Endothelial cell of umbilical vein (primary cell): ENCODE data around the gene SIRT2. TPM values are rescaled to one million over a fixed set of nuclear protein-coding genes. Genes with fewer than 3 reads are reported as not detected.

ENCODE experiments used
- BruUV-seq: library from RNA; stranded (reverse); fragments of 400-500 nt; replicated peaks from 2 replicates; lab custom pipeline; 2021; lab: Mats Ljungman, UMichigan
- CTCF ChIA-PET: fragments of 300-600, 350-600 bp; sonication (Branson Sonifier 250); formaldehyde crosslinking; loops from one replicate; lab custom pipeline; 2021; ENCODE audit warnings: antibody characterized with exemption, inconsistent platforms; lab: Charles Lee
- POLR2A ChIA-PET: fragments of 300-600, 350-600 bp; sonication (Branson Sonifier 250); formaldehyde crosslinking; loops from one replicate; lab custom pipeline; 2021; ENCODE audit warnings: antibody characterized with exemption, inconsistent platforms; lab: Charles Lee
- DNase-seq: peaks from one replicate; pipeline ENCODE4 v3.0.0-alpha.2; 2011; ENCODE audit warnings: low read depth, low spot score
- FAIRE-seq: peaks from 2 replicates; lab custom pipeline; 2011; peaks lifted over from hg19 to GRCh38; lab: Jason Lieb, UNC
- H2AFZ ChIP-seq: 2 replicates; pipeline ENCODE4 v1.6.0; 2012; ENCODE audit warnings: low read depth, low read length, control low read depth, inconsistent platforms
- H3K27ac ChIP-seq: 2 replicates; pipeline ENCODE4 v1.5.1; 2011; ENCODE audit warnings: low read depth, mild to moderate bottlenecking, control low read depth, low read length, moderate library complexity; ENCODE audit not compliant: insufficient read depth
- H3K27me3 ChIP-seq, 2 experiments: 2 replicates each; pipeline versions ENCODE4 v1.6.0 to v1.6.1; 2011; ENCODE audit warnings: low read length in 2 of 2, mixed read lengths in 1 of 2; ENCODE audit not compliant: control insufficient read depth in 2 of 2, insufficient read depth in 2 of 2
- H3K36me3 ChIP-seq, 2 experiments: 2 replicates in 1 of 2; 3 replicates in 1 of 2; pipeline ENCODE4 v1.5.1; 2011; ENCODE audit warnings: low read length in 2 of 2, mild to moderate bottlenecking in 1 of 2, moderate library complexity in 1 of 2; ENCODE audit not compliant: control insufficient read depth in 2 of 2, insufficient read depth in 2 of 2; ENCODE audit errors: extremely low read depth in 1 of 2
- H3K4me1 ChIP-seq: 3 replicates; pipeline ENCODE4 v1.5.1; 2011; ENCODE audit warnings: mild to moderate bottlenecking, low read length; ENCODE audit not compliant: control insufficient read depth, insufficient read depth; ENCODE audit errors: extremely low read depth
- H3K4me2 ChIP-seq: 2 replicates; pipeline ENCODE4 v1.6.1; 2011; ENCODE audit warnings: low read length, control low read depth, mixed read lengths; ENCODE audit not compliant: insufficient read depth
- H3K4me3 ChIP-seq, 3 experiments: fragments of 200-600 bp in 1 of 3; sonication (generic), shearing (Covaris generic) in 1 of 3; replicated peaks in 1 of 3; 2 replicates each; pipeline ENCODE4 v1.5.1; 2011 to 2016; ENCODE audit warnings: control low read depth in 3 of 3, low read length in 3 of 3, mild to moderate bottlenecking in 2 of 3, inconsistent platforms in 1 of 3, low read depth in 1 of 3, moderate library complexity in 1 of 3; ENCODE audit not compliant: insufficient read depth in 1 of 3
- H3K79me2 ChIP-seq: 2 replicates; pipeline ENCODE4 v1.6.0; 2012; ENCODE audit warnings: low read length, inconsistent platforms; ENCODE audit not compliant: control insufficient read depth, insufficient read depth
- H3K9ac ChIP-seq: replicated peaks from 2 replicates; pipeline ENCODE3; 2011; ENCODE audit warnings: low read length, control low read depth; ENCODE audit not compliant: insufficient read depth; ENCODE audit errors: extremely low read depth
- H3K9me1 ChIP-seq: replicated peaks from 3 replicates; pipeline ENCODE4 v1.6.0; 2011; ENCODE audit warnings: mild to moderate bottlenecking, low read length; ENCODE audit not compliant: control insufficient read depth, insufficient read depth; ENCODE audit errors: extremely low read depth
- H3K9me3 ChIP-seq: replicated peaks from 2 replicates; pipeline ENCODE4 v1.5.1; 2012; ENCODE audit warnings: low read length, inconsistent platforms; ENCODE audit not compliant: control insufficient read depth, insufficient read depth
- H4K20me1 ChIP-seq: replicated peaks from 2 replicates; pipeline ENCODE3; 2011; ENCODE audit warnings: mild to moderate bottlenecking, low read length; ENCODE audit not compliant: control insufficient read depth, insufficient read depth; ENCODE audit errors: extremely low read depth
- EZH2 ChIP-seq: IDR thresholded peaks from 2 replicates; pipeline ENCODE4 v1.6.1; 2012; ENCODE audit warnings: borderline replicate concordance, low read depth, mild to moderate bottlenecking, moderate library complexity, low read length, inconsistent platforms; ENCODE audit not compliant: severe bottlenecking
- FOS ChIP-seq: IDR thresholded peaks from 2 replicates; pipeline ENCODE4 v1.6.1; 2011; ENCODE audit warnings: mild to moderate bottlenecking, low read length, moderate library complexity, borderline replicate concordance; ENCODE audit not compliant: insufficient read depth
- GATA2 ChIP-seq: IDR thresholded peaks from 2 replicates; pipeline ENCODE4 v1.7.0; 2011; ENCODE audit warnings: low read depth, mild to moderate bottlenecking, moderate library complexity, mixed read lengths, low read length; ENCODE audit not compliant: insufficient read length, insufficient read depth
- JUN ChIP-seq: IDR thresholded peaks from 2 replicates; pipeline ENCODE4 v1.6.1; 2011; ENCODE audit warnings: borderline replicate concordance, low read depth; ENCODE audit not compliant: insufficient read length, insufficient read depth
- MYC ChIP-seq: IDR thresholded peaks from one replicate; pipeline ENCODE4 v1.6.1; 2011; ENCODE audit warnings: mild to moderate bottlenecking, low read depth, low read length
- POLR2A ChIP-seq: IDR thresholded peaks from 2 replicates; pipeline ENCODE4 v1.6.1; 2012; ENCODE audit warnings: low read depth, mild to moderate bottlenecking, control low read depth, low read length
- POLR2AphosphoS5 ChIP-seq: IDR thresholded peaks from 2 replicates; pipeline ENCODE4 v1.6.1; 2012; ENCODE audit warnings: low read depth, mild to moderate bottlenecking, control low read depth, low read length, moderate library complexity; ENCODE audit not compliant: insufficient read depth
- dilution Hi-C: fragments of 300-500 bp; cut with MboI; formaldehyde crosslinking; loops from one replicate; pipeline ENCODE4 v1.15.0; 2019; ENCODE audit warnings: low sequenced_read_pairs; ENCODE audit not compliant: extremely low pct_ligation_motif_present
- intact Hi-C: fragments of 100-400 bp; cut with micrococcal nuclease; formaldehyde crosslinking; loops from one replicate; pipeline ENCODE4 v1.10.0; 2022
- polyA plus RNA-seq, 4 experiments: library from polyadenylated mRNA; depleted of rRNA in 3 of 4; stranded (reverse) in 3 of 4; unstranded in 1 of 4; fragments of >200 nt; gene quantifications; 2 replicates each; pipeline versions ENCODE4 v1.2.1 to v1.2.3, GENCODE V29; 2011 to 2012; ENCODE audit warnings: missing spikeins in 1 of 4
- total RNA-seq: library from RNA; stranded (reverse); gene quantifications from 2 replicates; pipeline ENCODE4 v1.2.3, GENCODE V29; 2021
- TF ChIP-seq, protein P1 (sequence below), 2 donors: IDR thresholded peaks; 1 replicate in 1 of 2; 2 replicates in 1 of 2; pipeline ENCODE4 v1.5.1; 2011; ENCODE audit warnings: low read length in 2 of 2, mild to moderate bottlenecking in 2 of 2, moderate library complexity in 2 of 2, control low read depth in 1 of 2, inconsistent platforms in 1 of 2, low read depth in 1 of 2; ENCODE audit not compliant: insufficient read depth in 1 of 2; ENCODE audit errors: extremely low read depth in 1 of 2
- TF ChIP-seq, protein P2 (sequence below): IDR thresholded peaks from 2 replicates; pipeline ENCODE4 v1.6.1; 2011; ENCODE audit not compliant: insufficient read depth, insufficient read length

SIRT2 gene
- total and polyA plus RNA-seq, 2 donors (not counting 3 experiments of a cell fraction or from before 2014, with no cell fraction given): 47.6 to 72.5 TPM

DNA sequence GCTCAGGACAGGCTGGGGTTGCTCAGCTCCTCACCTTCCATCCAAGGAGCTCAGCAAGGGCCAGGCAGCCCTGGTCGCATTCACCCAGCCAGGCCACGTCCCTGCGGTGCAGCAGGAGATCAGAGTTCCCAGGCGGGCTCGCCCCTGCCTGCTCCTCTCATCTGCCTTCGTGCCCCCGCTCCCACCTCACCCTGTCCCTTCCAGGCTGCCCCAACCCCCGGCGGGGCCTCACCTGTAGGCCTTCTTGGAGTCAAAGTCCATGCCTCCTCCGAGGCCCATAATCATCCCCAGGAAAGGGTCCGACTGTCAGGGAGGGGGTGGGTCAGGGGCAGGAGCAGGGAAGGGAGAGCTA, 20.0 kb downstream of the SIRT2 start:
- Histone ChIP-seq H3K4me2 (no peak overlapping the region), H3K9me1 (no peaks in the 10 kb centered on the region), H3K27ac (no peak overlapping the region), H3K36me3 (peaks cover 0 to 9% of the 10 kb centered on the region in 2 experiments), H4K20me1 (no peaks in the 10 kb centered on the region), H3K4me3 (no peak overlapping the region), H3K79me2 (no peaks in the 10 kb centered on the region), H3K9me3 (no peaks in the 10 kb centered on the region), H3K9ac (no peak overlapping the region), H2AFZ (no peak overlapping the region), H3K4me1 (peaks cover 13% of the 10 kb centered on the region), H3K27me3 (no peaks in the 10 kb centered on the region)
- dilution Hi-C loops (no loop called here), intact Hi-C loops (no loop called here)
- CTCF ChIA-PET: interaction anchor here (1.0 to 2.7 kb wide), 2 partner anchors 8 to 10 kb away, joined by 6 to 18 read pairs; no protein-coding TSS in a partner anchor
- POLR2A ChIA-PET: no interaction called here
- no peak for FAIRE-seq
- DNase-seq: no peak
- BruUV-seq: no TSS peak
- TF ChIP-seq MYC (no peak), EZH2 (no peak), POLR2AphosphoS5 (no peak), JUN (no peak), GATA2 (no peak), POLR2A (no peak), FOS (no peak)
- TF ChIP-seq, protein P1, sequence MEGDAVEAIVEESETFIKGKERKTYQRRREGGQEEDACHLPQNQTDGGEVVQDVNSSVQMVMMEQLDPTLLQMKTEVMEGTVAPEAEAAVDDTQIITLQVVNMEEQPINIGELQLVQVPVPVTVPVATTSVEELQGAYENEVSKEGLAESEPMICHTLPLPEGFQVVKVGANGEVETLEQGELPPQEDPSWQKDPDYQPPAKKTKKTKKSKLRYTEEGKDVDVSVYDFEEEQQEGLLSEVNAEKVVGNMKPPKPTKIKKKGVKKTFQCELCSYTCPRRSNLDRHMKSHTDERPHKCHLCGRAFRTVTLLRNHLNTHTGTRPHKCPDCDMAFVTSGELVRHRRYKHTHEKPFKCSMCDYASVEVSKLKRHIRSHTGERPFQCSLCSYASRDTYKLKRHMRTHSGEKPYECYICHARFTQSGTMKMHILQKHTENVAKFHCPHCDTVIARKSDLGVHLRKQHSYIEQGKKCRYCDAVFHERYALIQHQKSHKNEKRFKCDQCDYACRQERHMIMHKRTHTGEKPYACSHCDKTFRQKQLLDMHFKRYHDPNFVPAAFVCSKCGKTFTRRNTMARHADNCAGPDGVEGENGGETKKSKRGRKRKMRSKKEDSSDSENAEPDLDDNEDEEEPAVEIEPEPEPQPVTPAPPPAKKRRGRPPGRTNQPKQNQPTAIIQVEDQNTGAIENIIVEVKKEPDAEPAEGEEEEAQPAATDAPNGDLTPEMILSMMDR (IDR thresholded peaks at IDR 0.05; ENCODE audit: extremely low read depth in 1 of 2, insufficient read depth in 1 of 2, low read depth in 1 of 2, low read length in 2 of 2): no peak
- TF ChIP-seq, protein P2, sequence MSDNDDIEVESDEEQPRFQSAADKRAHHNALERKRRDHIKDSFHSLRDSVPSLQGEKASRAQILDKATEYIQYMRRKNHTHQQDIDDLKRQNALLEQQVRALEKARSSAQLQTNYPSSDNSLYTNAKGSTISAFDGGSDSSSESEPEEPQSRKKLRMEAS: no peak
